Activated CD4-positive, CD25-positive, alpha-beta regulatory T cell treated with anti-CD3 and anti-CD28 coated beads, Interleukin-2, amount 50 U/mL, for 16 hours (primary cell): ENCODE measurements around the gene ARPC5L.
A peak's percentile ranks its signal among the peaks of the same experiment; 100 is the strongest.
"Not testable (repeated sequence)": the region's sequence is repeated elsewhere in the genome, so short reads cannot be mapped to it uniquely, and the experiment has no call there.

ENCODE experiments used
- DNase-seq: peaks from one replicate; pipeline ENCODE4 v3.0.0-alpha.2; 2020; ENCODE audit warnings: low read depth, low spot score

Gene ARPC5L

GRCh38 chr9:124841075-124841821 is 20.7 kb upstream of the ARPC5L start:
- no peak for DNase-seq

- DNase-seq = no peak
Observed at GRCh38 chr9:124843456-124844034, 18.4 kb upstream of the ARPC5L start.

DNA sequence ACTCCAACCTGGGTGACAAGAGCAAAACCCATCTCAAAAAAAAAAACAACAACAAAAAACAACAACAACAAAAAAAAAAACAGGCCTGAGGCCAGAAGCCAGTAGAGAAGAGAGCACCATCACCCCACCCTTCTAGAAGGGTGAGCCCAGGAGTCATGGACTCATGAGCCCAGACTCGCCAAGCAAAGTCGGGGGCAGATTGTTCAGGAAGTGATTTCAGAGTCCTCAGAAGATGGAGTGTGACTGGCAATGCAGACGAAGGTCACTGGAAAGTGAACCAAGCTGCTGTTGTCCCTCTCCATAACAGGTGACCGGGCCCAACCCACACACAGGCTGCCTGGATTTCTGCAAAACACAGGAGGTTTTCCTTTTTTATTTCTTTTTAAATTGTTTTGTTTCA is 17.6 kb upstream of the ARPC5L start:
- no peak for DNase-seq

DNA sequence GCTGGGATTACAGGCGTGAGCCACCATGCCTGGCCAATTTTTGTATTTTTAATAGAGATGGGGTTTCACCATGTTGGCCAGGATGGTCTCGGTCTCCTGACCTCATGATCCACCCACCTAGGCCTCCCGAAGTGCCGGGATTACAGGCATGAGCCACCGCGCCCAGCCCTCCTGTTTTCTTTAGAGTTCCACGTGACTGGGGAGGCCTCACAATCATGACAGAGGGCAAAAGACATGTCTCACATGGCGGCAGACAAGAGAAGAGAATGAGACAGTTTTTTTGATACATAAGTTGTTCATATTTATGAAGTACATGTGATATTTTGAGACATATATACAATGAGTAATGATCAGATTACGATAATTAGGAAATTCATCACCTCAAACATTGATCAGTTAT is 15.5 kb upstream of the ARPC5L start:
- not testable (repeated sequence) for DNase-seq

- no peak for DNase-seq
Observed at GRCh38 chr9:124846969-124847368, 15.0 kb upstream of the ARPC5L start.

DNA sequence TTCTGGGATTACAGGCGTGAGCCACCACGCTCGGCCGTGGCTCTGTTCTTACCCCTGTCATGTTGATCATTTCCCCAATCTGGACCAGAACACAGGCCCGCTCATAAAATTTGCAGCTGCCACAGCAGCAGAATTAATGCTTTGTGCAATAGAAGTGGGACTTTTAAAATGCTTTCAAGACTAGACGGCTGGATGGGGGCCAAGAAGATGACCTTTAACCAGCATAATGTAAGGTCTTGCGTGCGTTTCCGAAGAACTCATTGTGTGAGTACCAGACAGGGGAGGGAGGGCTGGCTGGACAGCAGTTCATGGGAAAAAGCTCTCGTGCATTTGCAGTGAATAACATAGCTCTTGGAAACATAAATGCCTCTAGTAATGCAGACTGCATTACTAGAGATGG is 12.1 kb upstream of the ARPC5L start:
- no peak for DNase-seq

- DNase-seq = no peak
Observed at GRCh38 chr9:124852121-124852828, 9.7 kb upstream of the ARPC5L start.

GRCh38 chr9:124852829-124853531 is 8.9 kb upstream of the ARPC5L start, which contains the start of gene WDR38:
Gene WDR38 (plus strand): TSS chr9:124853460. CDS start chr9:124853532, 72 bp downstream.
- DNase-seq = peak; percentile 55

GRCh38 chr9:124853605-124854143 is 8.3 kb upstream of the ARPC5L start:
- no peak for DNase-seq

- DNase-seq = no peak
Observed at GRCh38 chr9:124854161-124854560, 7.8 kb upstream of the ARPC5L start.

DNA sequence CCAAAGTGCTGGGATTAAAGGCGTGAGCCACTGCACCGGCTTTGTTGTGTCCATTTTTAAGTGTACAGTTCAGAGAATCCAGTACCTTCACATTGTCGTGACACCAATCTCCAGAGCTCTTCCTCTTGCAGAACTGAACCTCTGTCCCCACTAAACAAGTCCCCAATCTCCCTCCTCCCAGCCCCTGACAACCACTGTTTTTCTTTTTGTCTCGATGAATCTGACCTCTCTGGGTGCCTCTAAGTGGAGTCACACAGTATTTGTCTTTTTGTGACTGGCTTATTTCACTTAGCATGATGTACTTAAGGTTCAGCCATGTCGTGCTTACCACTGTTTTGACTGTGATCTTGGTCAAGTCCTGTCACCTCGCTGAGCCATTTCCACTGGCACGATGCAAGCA is 7.1 kb upstream of the ARPC5L start:
- no peak for DNase-seq

DNA sequence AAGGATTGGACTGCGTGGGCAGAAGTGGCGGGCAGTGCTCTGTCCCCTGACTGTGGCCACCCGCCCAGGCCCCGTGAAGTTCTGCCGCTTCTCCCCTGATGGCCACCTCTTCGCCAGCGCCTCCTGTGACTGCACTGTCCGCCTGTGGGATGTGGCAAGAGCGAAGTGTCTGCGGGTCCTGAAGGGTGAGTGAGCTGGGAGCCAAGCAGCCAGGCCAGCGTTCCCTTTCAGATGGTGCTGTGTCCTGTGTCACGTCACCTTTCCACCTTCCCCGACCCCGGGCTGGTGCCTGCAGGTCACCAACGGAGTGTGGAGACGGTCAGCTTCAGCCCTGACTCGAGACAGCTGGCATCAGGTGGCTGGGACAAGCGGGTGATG is 6.4 kb upstream of the ARPC5L start:
- DNase-seq = no peak

DNA sequence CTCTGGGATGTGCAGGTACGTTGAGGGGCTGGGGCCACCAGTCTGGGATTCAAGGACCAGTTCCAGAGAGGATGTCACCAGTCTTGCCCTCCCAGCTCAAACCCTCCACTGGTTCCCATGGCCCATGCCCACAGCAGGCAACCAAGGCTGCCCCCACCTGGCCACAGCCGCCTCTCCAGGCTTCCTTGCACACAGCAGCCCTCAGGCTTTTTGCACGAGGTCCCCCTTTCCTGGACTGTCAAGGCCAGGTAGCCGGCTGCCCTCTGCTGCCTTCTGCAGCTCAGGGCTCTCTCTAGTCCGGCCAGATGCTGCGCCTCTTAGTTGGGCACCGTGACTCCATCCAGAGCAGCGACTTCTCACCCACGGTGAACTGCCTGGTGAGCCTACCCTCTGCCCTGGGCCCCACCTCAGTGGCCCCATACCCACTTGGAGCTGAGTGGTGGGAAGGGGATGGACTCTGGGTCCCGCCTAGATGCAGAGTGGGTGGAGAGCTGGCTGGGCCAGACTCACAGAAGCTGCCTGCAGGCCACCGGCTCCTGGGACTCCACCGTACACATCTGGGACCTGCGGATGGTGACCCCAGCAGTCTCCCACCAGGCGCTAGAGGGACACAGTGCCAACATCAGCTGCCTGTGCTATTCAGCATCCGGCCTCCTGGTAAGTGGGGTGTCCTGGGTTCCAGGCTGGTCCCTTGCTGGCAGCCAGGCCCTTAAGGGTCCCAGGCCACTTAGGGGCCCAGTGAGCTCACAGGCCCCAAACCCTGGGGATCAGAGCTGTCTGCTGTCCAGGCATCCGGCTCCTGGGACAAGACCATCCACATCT is 5.8 kb upstream of the ARPC5L start:
- DNase-seq = no peak

DNA sequence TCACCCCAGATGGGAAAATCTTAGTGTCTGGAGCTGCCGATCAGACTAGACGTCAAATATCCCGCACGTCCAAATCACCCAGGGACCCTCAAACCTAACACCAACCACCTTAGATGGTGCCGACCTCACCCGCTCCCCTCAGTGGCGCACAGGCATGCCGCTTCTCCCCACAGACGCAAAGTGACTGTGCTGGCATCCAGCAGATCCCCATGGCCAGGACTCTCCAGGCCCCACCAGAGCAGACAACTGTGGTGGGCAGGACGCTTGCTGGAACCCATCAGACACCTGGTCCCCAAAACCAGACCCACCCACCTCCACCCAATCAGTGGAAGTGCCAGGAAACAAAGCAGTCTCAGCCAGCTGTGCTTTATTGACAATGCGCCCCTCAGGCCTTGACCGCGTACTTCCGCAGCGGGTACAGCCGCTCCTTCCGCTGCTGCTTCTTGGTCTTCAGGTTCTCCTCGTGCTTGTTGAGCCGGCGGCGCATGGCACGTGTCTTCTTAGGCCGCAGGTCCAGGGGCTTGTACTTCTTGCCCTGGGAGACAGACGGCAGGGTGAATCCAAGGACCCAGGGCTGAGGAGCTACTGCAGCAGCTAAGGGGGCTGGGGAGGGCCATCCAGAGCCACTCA is 4.3 kb upstream of the ARPC5L start:
- no peak for DNase-seq

- DNase-seq = no peak
Observed at GRCh38 chr9:124858330-124859046, 3.4 kb upstream of the ARPC5L start.

DNA sequence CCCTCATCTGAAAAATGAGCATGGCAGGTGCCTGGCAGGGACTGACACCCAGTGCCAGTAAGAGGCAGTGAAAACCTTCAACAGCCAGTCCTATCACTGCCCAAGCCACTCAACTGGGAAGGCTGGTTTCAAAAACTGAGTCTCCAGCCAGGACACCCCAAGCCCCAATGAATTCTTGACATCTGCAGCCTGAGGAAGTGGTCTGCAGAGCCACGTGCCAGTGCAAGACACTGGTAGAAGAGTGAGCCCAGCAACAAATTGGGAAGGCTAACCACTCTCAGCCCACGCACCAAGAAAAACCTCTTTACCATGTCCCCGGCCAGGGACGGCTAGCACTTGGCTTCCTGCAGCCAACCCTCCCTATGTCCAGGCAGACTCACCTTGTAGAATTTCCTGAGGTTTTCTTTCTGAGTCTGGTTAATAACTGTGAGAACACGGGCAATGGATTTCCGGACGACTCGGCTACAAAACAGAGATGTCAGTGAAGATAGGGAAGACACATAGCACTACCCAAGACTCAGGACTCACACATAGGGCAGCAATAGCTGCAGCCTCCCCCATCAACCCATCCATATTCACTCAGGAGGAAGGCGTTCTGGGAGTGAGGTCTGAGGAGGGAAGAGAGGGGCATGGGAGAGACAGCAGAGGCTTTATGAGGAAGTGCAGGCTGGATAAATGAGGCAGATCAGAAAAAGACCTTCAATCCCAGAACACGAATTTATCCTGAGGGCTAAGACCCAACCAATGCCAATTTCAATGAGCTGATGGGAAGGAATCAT is 1.9 kb upstream of the ARPC5L start:
- DNase-seq = no peak

GRCh38 chr9:124860582-124861341 is 1.2 kb upstream of the ARPC5L start:
- DNase-seq = no peak

GRCh38 chr9:124863371-124863871 is 1.5 kb downstream of the ARPC5L start:
- no peak for DNase-seq
